ENCODE results near the gene MXD4. TPM values are rescaled to one million over a fixed set of nuclear protein-coding genes. Genes with fewer than 3 reads are reported as not detected.

MXD4 gene
- total RNA-seq, 1 donor: 56.8 TPM

GRCh38 chr4:2256156-2256731 lies 5.7 kb downstream of the MXD4 start:
- peaks cover 83% of the 10 kb centered on the region for H4K20me1 ChIP-seq (ENCODE audit: insufficient read depth, low read length)
- DNase-seq (ENCODE audit: insufficient read length, low spot score, missing footprints): peak; percentile 77
- peaks cover 27% of the 10 kb centered on the region for H3K36me3 ChIP-seq (ENCODE audit: insufficient read depth, low read length)
- no peaks in the 10 kb centered on the region for H3K9me3 ChIP-seq (ENCODE audit: low read depth, low read length)
- TF ChIP-seq CTCF (IDR thresholded peaks at IDR 0.05; ENCODE audit: extremely low read depth, low read depth, low read length): no peak
- no peak overlapping the region for H2AFZ ChIP-seq (ENCODE audit: low read length)
- H3K27me3 ChIP-seq (ENCODE audit: insufficient read depth, low read length): no peaks in the 10 kb centered on the region
- H3K79me2 ChIP-seq (ENCODE audit: insufficient read depth, low read length): peaks cover 75% of the 10 kb centered on the region
- H3K27ac ChIP-seq (ENCODE audit: low read depth, low read length): peak overlapping the region; percentile 19
- H3K4me2 ChIP-seq (ENCODE audit: insufficient read depth, low read length): peak overlapping the region; percentile 20
- peaks cover 29% of the 10 kb centered on the region for H3K4me1 ChIP-seq (ENCODE audit: insufficient read depth, low read length)
- no peak overlapping the region for H3K4me3 ChIP-seq (ENCODE audit: insufficient read depth, low read length)

- Histone ChIP-seq H2AFZ (ENCODE audit: low read length) (no peak overlapping the region), H3K27ac (ENCODE audit: low read depth, low read length) (peak overlapping the region; percentile 19), H3K4me2 (ENCODE audit: insufficient read depth, low read length) (peak overlapping the region; percentile 20), H3K36me3 (ENCODE audit: insufficient read depth, low read length) (peaks cover 27% of the 10 kb centered on the region), H3K4me1 (ENCODE audit: insufficient read depth, low read length) (peaks cover 27% of the 10 kb centered on the region), H3K4me3 (ENCODE audit: insufficient read depth, low read length) (no peak overlapping the region), H3K9me3 (ENCODE audit: low read depth, low read length) (no peaks in the 10 kb centered on the region), H3K79me2 (ENCODE audit: insufficient read depth, low read length) (peaks cover 69% of the 10 kb centered on the region), H4K20me1 (ENCODE audit: insufficient read depth, low read length) (peaks cover 86% of the 10 kb centered on the region), H3K27me3 (ENCODE audit: insufficient read depth, low read length) (no peaks in the 10 kb centered on the region)
- DNase-seq (ENCODE audit: insufficient read length, low spot score, missing footprints): peak; percentile 93
- no peak for TF ChIP-seq CTCF (IDR thresholded peaks at IDR 0.05; ENCODE audit: extremely low read depth, low read depth, low read length)
Measured at GRCh38 chr4:2255501-2256155, 6.3 kb downstream of the MXD4 start.

- H4K20me1 ChIP-seq (ENCODE audit: insufficient read depth, low read length): peaks cover 84% of the 10 kb centered on the region
- H3K27ac ChIP-seq (ENCODE audit: low read depth, low read length): no peak overlapping the region
- H3K79me2 ChIP-seq (ENCODE audit: insufficient read depth, low read length): peaks cover 61% of the 10 kb centered on the region
- peaks cover 20% of the 10 kb centered on the region for H3K4me1 ChIP-seq (ENCODE audit: insufficient read depth, low read length)
- H3K4me3 ChIP-seq (ENCODE audit: insufficient read depth, low read length): no peak overlapping the region
- no peak overlapping the region for H3K4me2 ChIP-seq (ENCODE audit: insufficient read depth, low read length)
- H2AFZ ChIP-seq (ENCODE audit: low read length): no peak overlapping the region
- H3K36me3 ChIP-seq (ENCODE audit: insufficient read depth, low read length): peaks cover 31% of the 10 kb centered on the region
- no peak for TF ChIP-seq CTCF (IDR thresholded peaks at IDR 0.05; ENCODE audit: extremely low read depth, low read depth, low read length)
- peak; percentile 83 for DNase-seq (ENCODE audit: insufficient read length, low spot score, missing footprints)
- no peaks in the 10 kb centered on the region for H3K9me3 ChIP-seq (ENCODE audit: low read depth, low read length)
- no peaks in the 10 kb centered on the region for H3K27me3 ChIP-seq (ENCODE audit: insufficient read depth, low read length)
Measured at GRCh38 chr4:2254665-2255500, 7.0 kb downstream of the MXD4 start.

All from osteoblast (primary cell).